ELR (cell line): ENCODE results near the gene MINK1.
"Not testable (repeated sequence)": the region's sequence is repeated elsewhere in the genome, so short reads cannot be mapped to it uniquely, and the experiment has no call there.

Experiments used
- DNase-seq: peaks from one replicate; pipeline ENCODE4 v3.0.0-alpha.2; 2015; ENCODE audit warnings: low read depth

MINK1 gene

GRCh38 chr17:4811471-4811870, 21.7 kb upstream of the MINK1 start:
- DNase-seq = no peak

GRCh38 chr17:4812690-4813089, 20.4 kb upstream of the MINK1 start:
- DNase-seq = no peak

GRCh38 chr17:4815043-4815675, 18.0 kb upstream of the MINK1 start:
- DNase-seq = peak; percentile 24

- DNase-seq = no peak
Measured at GRCh38 chr17:4816826-4817225, 16.3 kb upstream of the MINK1 start.

- no peak for DNase-seq
Measured at GRCh38 chr17:4818276-4818675, 14.9 kb upstream of the MINK1 start.

- DNase-seq = no peak
Measured at GRCh38 chr17:4822835-4823234, 10.3 kb upstream of the MINK1 start.

- DNase-seq = no peak
Measured at GRCh38 chr17:4823373-4824089, 9.6 kb upstream of the MINK1 start.

- DNase-seq = no peak
Measured at GRCh38 chr17:4827399-4827798, 5.7 kb upstream of the MINK1 start.

- not testable (repeated sequence) for DNase-seq
Measured at GRCh38 chr17:4832829-4833177, 337 bp upstream of the MINK1 start.

GRCh38 chr17:4833941-4834680, 971 bp downstream of the MINK1 start:
- peak; percentile 72 for DNase-seq

- no peak for DNase-seq
Measured at GRCh38 chr17:4834681-4835020, 1.5 kb downstream of the MINK1 start.

- DNase-seq = no peak
Measured at GRCh38 chr17:4836221-4836620, 3.1 kb downstream of the MINK1 start.

GRCh38 chr17:4837471-4838308, 4.5 kb downstream of the MINK1 start:
- no peak for DNase-seq

- DNase-seq = no peak
Measured at GRCh38 chr17:4838309-4838785, 5.2 kb downstream of the MINK1 start.

- no peak for DNase-seq
Measured at GRCh38 chr17:4839221-4839620, 6.1 kb downstream of the MINK1 start.

GRCh38 chr17:4839965-4840892, 7.1 kb downstream of the MINK1 start:
- peak; percentile 38 for DNase-seq

- no peak for DNase-seq
Measured at GRCh38 chr17:4840893-4841242, 7.7 kb downstream of the MINK1 start.

- no peak for DNase-seq
Measured at GRCh38 chr17:4842376-4842775, 9.2 kb downstream of the MINK1 start.

- DNase-seq = no peak
Measured at GRCh38 chr17:4843321-4844000, 10.3 kb downstream of the MINK1 start.

GRCh38 chr17:4845118-4845517, 12.0 kb downstream of the MINK1 start:
- no peak for DNase-seq
